PFSK-1 (cell line): Measurements from ENCODE around the gene NEGR1.

Source experiments
- POLR2AphosphoS5 ChIP-seq: IDR thresholded peaks from 2 replicates; pipeline ENCODE4 v1.6.1; 2012; ENCODE audit warnings: low read depth, mild to moderate bottlenecking, control low read depth, low read length, moderate library complexity
- SIN3A ChIP-seq: IDR thresholded peaks from 2 replicates; pipeline ENCODE4 v1.6.1; 2012; ENCODE audit warnings: mild to moderate bottlenecking, low read length, moderate library complexity, borderline replicate concordance; ENCODE audit not compliant: insufficient read depth
- TF ChIP-seq, protein P1 (sequence below), 2 experiments: IDR thresholded peaks; 2 replicates each; pipeline versions ENCODE4 v1.6.1 to v1.8.0; 2011 to 2012; ENCODE audit warnings: low read depth in 2 of 2, low read length in 2 of 2, control low read depth in 1 of 2, inconsistent platforms in 1 of 2, mild to moderate bottlenecking in 1 of 2, moderate library complexity in 1 of 2; ENCODE audit not compliant: insufficient read depth in 1 of 2

DNA sequence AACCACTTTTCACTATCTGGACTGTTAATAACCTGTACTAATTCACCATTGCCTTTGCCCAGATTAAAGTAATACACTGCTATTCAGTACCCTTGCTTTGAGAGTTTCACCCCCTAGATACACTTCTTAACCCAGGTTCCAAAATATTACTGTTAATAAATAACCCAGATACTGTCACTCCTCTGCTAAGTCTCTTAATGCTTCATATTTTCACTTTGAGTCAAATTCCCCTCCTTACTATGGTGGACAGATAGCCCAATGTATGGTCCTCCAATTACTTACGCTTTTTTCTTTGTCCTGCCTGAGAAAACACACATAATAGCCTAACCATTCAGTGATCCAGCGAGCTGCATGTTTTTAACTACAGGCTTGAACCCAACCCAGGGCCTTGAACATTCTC is 152.5 kb downstream of the NEGR1 start:
- no peak for TF ChIP-seq POLR2AphosphoS5
- TF ChIP-seq, protein P1, sequence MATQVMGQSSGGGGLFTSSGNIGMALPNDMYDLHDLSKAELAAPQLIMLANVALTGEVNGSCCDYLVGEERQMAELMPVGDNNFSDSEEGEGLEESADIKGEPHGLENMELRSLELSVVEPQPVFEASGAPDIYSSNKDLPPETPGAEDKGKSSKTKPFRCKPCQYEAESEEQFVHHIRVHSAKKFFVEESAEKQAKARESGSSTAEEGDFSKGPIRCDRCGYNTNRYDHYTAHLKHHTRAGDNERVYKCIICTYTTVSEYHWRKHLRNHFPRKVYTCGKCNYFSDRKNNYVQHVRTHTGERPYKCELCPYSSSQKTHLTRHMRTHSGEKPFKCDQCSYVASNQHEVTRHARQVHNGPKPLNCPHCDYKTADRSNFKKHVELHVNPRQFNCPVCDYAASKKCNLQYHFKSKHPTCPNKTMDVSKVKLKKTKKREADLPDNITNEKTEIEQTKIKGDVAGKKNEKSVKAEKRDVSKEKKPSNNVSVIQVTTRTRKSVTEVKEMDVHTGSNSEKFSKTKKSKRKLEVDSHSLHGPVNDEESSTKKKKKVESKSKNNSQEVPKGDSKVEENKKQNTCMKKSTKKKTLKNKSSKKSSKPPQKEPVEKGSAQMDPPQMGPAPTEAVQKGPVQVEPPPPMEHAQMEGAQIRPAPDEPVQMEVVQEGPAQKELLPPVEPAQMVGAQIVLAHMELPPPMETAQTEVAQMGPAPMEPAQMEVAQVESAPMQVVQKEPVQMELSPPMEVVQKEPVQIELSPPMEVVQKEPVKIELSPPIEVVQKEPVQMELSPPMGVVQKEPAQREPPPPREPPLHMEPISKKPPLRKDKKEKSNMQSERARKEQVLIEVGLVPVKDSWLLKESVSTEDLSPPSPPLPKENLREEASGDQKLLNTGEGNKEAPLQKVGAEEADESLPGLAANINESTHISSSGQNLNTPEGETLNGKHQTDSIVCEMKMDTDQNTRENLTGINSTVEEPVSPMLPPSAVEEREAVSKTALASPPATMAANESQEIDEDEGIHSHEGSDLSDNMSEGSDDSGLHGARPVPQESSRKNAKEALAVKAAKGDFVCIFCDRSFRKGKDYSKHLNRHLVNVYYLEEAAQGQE (IDR thresholded peaks at IDR 0.05; ENCODE audit: insufficient read depth in 1 of 2, low read depth in 2 of 2, low read length in 2 of 2): no peak
- TF ChIP-seq SIN3A: no peak
